Neural cell (in vitro differentiated cells): ENCODE data around the gene NRL. TPM values are rescaled to one million over a fixed set of nuclear protein-coding genes. Genes with fewer than 3 reads are reported as not detected.
A peak's percentile ranks its signal among the peaks of the same experiment; 100 is the strongest.

ENCODE experiments used
- H2AFZ ChIP-seq: fragments of 200-600, 300-800 bp; sonication (generic), shearing (Covaris generic); 2 replicates; pipeline ENCODE4 v1.6.0; 2014; ENCODE audit warnings: low read depth, mild to moderate bottlenecking, antibody characterized with exemption, low read length, moderate library complexity
- H3F3A ChIP-seq: fragments of 200-600 bp; shearing (Covaris generic); 2 replicates; pipeline ENCODE4 v1.6.1; 2016; ENCODE audit warnings: mild to moderate bottlenecking, moderate library complexity, mixed read lengths, antibody characterized with exemption, low read length; ENCODE audit not compliant: insufficient read depth, poor library complexity, severe bottlenecking
- H3K27ac ChIP-seq: fragments of 200-600, 300-800 bp; sonication (generic), shearing (Covaris generic); 2 replicates; pipeline ENCODE4 v1.5.1; 2014; ENCODE audit warnings: mild to moderate bottlenecking, low read length, moderate library complexity
- H3K27me3 ChIP-seq: fragments of 300-800, 200-600 bp; sonication (generic), shearing (Covaris generic); 2 replicates; pipeline ENCODE4 v1.6.0; 2014; ENCODE audit warnings: mild to moderate bottlenecking, low read depth, low read length, moderate library complexity; ENCODE audit not compliant: insufficient read depth
- H3K36me3 ChIP-seq: fragments of 300-800, 200-600 bp; sonication (generic), shearing (Covaris generic); 2 replicates; pipeline ENCODE4 v1.5.1; 2014; ENCODE audit warnings: mild to moderate bottlenecking, antibody characterized with exemption, low read length, moderate library complexity; ENCODE audit not compliant: insufficient read depth
- H3K4me2 ChIP-seq: fragments of 300-800, 200-600 bp; sonication (generic), shearing (Covaris generic); 2 replicates; pipeline ENCODE4 v1.6.0; 2014; ENCODE audit warnings: mild to moderate bottlenecking, low read length
- H3K4me3 ChIP-seq: fragments of 300-800, 200-600 bp; sonication (generic), shearing (Covaris generic); 2 replicates; pipeline ENCODE4 v1.5.1; 2014; ENCODE audit warnings: mild to moderate bottlenecking, low read length, moderate library complexity
- H3K79me2 ChIP-seq: fragments of 200-600 bp; shearing (Covaris generic); replicated peaks from 2 replicates; pipeline ENCODE4 v1.6.0; 2014; ENCODE audit warnings: mild to moderate bottlenecking, low read length, moderate library complexity; ENCODE audit not compliant: insufficient read depth
- H3K9ac ChIP-seq: fragments of 300-800, 200-600 bp; sonication (generic), shearing (Covaris generic); 2 replicates; pipeline ENCODE4 v1.6.1; 2016; ENCODE audit warnings: mild to moderate bottlenecking, low read length, mixed read lengths
- H3K9me2 ChIP-seq: fragments of 200-600 bp; shearing (Covaris generic); 2 replicates; pipeline ENCODE4 v1.6.1; 2016; ENCODE audit warnings: mild to moderate bottlenecking, low read length, mixed read lengths; ENCODE audit not compliant: insufficient read depth
- H3K9me3 ChIP-seq: fragments of 200-600, 300-800 bp; sonication (generic), shearing (Covaris generic); 2 replicates; pipeline ENCODE4 v1.6.1; 2016; ENCODE audit warnings: mild to moderate bottlenecking, mixed run types, low read length, moderate library complexity, mixed read lengths
- H4K20me1 ChIP-seq: fragments of 200-600 bp; shearing (Covaris generic); 2 replicates; pipeline ENCODE4 v1.6.1; 2016; ENCODE audit warnings: mild to moderate bottlenecking, mixed run types; ENCODE audit not compliant: insufficient read depth
- EP300 ChIP-seq: fragments of 450-650 bp; conservative IDR thresholded peaks from 2 replicates; pipeline ENCODE4 v1.6.1; 2014; ENCODE audit warnings: antibody characterized with exemption, mild to moderate bottlenecking, moderate library complexity; ENCODE audit not compliant: poor library complexity, severe bottlenecking
- EZH2 ChIP-seq: fragments of 200-600, 300-800 bp; shearing (Covaris generic), sonication (generic); IDR thresholded peaks from 2 replicates; pipeline ENCODE4 v1.6.1; 2014; ENCODE audit warnings: antibody characterized with exemption, low read length, borderline replicate concordance, mild to moderate bottlenecking; ENCODE audit not compliant: insufficient read depth, poor library complexity, severe bottlenecking
- MXI1 ChIP-seq: fragments of 450-650 bp; conservative IDR thresholded peaks from 2 replicates; pipeline ENCODE4 v1.6.1; 2014; ENCODE audit warnings: antibody characterized with exemption, mild to moderate bottlenecking; ENCODE audit not compliant: poor library complexity, severe bottlenecking
- POLR2AphosphoS5 ChIP-seq: IDR thresholded peaks from 2 replicates; pipeline ENCODE4 v1.6.1; 2012
- RAD21 ChIP-seq: fragments of 450-650 bp; conservative IDR thresholded peaks from 2 replicates; pipeline ENCODE4 v1.6.1; 2014; ENCODE audit warnings: antibody characterized with exemption, mild to moderate bottlenecking, moderate library complexity
- REST ChIP-seq: IDR thresholded peaks from 2 replicates; pipeline ENCODE4 v1.6.1; 2012; ENCODE audit warnings: borderline replicate concordance
- SMC3 ChIP-seq: fragments of 450-650 bp; conservative IDR thresholded peaks from 2 replicates; pipeline ENCODE4 v1.6.1; 2014; ENCODE audit warnings: antibody characterized with exemption, mild to moderate bottlenecking, moderate library complexity; ENCODE audit not compliant: poor library complexity
- TAF1 ChIP-seq: IDR thresholded peaks from 2 replicates; pipeline ENCODE4 v1.6.1; 2012; ENCODE audit warnings: low read depth
- polyA plus RNA-seq: library from polyadenylated mRNA; depleted of rRNA; stranded (reverse); fragments of >200 nt; gene quantifications from 2 replicates; pipeline ENCODE4 v1.2.3, GENCODE V29; 2014
- TF ChIP-seq, protein P1 (sequence below): fragments of 450-650 bp; IDR thresholded peaks from 2 replicates; pipeline ENCODE4 v1.5.1; 2014; ENCODE audit warnings: antibody characterized with exemption, mild to moderate bottlenecking, moderate library complexity; ENCODE audit not compliant: poor library complexity, severe bottlenecking

Gene NRL
- polyA plus RNA-seq, 1 donor from 2014 or later = 9.5 TPM

DNA sequence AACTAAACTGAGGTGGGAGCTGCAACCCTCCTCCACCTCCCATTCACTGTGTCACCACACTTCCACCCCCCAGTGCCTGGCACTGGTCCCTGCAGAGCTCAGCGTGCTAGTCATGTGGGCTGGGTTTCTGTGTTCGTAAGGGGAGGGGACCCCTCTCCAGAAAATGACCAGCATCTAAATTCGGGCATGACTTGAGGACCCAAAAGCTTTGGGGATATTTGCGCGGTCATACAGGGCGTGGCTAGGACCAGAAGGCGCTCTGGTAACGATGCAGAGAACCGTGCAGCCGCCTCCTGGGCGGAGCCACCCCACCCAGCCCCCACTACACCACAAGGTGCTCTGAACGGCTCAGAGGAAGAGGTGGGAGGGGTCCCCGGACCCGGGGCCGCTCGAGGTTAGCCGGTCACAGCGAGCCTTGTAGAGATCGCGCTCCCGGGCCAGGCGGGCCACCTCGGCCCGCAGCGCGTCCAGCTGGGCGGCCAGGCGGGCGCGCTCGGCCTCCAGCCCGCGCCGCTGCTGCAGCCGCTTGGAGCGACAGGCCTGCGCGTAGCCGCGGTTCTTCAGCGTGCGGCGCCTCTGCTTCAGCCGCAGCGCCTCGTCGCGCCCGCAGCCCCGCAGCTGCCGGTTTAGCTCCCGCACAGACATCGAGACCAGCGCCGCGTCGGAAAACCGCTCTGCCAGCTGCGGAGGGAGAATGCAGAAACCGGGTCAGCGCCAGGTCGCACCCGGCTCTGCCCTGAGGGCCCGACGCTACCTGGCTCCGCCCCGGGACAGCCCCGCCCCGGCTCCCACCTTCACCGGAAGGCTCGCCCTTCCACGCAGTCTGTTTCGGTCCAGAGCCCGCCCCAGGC is 33.6 kb downstream of the NRL start:
- Histone ChIP-seq H4K20me1 (no peaks in the 10 kb centered on the region), H3K79me2 (no peaks in the 10 kb centered on the region), H2AFZ (peak overlapping the region; percentile 54), H3K9ac (peak overlapping the region; percentile 71), H3K27ac (peak overlapping the region; percentile 79), H3K27me3 (no peaks in the 10 kb centered on the region), H3K9me3 (no peaks in the 10 kb centered on the region), H3K9me2 (no peaks in the 10 kb centered on the region), H3K36me3 (no peaks in the 10 kb centered on the region), H3K4me3 (peak overlapping the region; percentile 68), H3F3A (peaks cover 3% of the 10 kb centered on the region), H3K4me2 (peak overlapping the region; percentile 77)
- TF ChIP-seq EP300 (no peak), EZH2 (no peak), POLR2AphosphoS5 (peak; percentile 38), RAD21 (peak; percentile 37), TAF1 (no peak), REST (peak; percentile 52), MXI1 (peak; percentile 57), SMC3 (peak; percentile 32)
- TF ChIP-seq, protein P1, sequence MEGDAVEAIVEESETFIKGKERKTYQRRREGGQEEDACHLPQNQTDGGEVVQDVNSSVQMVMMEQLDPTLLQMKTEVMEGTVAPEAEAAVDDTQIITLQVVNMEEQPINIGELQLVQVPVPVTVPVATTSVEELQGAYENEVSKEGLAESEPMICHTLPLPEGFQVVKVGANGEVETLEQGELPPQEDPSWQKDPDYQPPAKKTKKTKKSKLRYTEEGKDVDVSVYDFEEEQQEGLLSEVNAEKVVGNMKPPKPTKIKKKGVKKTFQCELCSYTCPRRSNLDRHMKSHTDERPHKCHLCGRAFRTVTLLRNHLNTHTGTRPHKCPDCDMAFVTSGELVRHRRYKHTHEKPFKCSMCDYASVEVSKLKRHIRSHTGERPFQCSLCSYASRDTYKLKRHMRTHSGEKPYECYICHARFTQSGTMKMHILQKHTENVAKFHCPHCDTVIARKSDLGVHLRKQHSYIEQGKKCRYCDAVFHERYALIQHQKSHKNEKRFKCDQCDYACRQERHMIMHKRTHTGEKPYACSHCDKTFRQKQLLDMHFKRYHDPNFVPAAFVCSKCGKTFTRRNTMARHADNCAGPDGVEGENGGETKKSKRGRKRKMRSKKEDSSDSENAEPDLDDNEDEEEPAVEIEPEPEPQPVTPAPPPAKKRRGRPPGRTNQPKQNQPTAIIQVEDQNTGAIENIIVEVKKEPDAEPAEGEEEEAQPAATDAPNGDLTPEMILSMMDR = no peak

GRCh38 chr14:24080142-24080530 is 34.6 kb downstream of the NRL start:
- H3K9me3 ChIP-seq = no peaks in the 10 kb centered on the region
- H2AFZ ChIP-seq = no peak overlapping the region
- peaks cover 3% of the 10 kb centered on the region for H3F3A ChIP-seq
- H3K36me3 ChIP-seq = no peaks in the 10 kb centered on the region
- no peaks in the 10 kb centered on the region for H4K20me1 ChIP-seq
- no peaks in the 10 kb centered on the region for H3K79me2 ChIP-seq
- no peaks in the 10 kb centered on the region for H3K9me2 ChIP-seq
- H3K27ac ChIP-seq = peak overlapping the region; percentile 79
- TF ChIP-seq MXI1 (no peak), POLR2AphosphoS5 (no peak), RAD21 (no peak), EP300 (no peak), EZH2 (no peak), REST (no peak), SMC3 (no peak), TAF1 (no peak)
- TF ChIP-seq, protein P1 = no peak
- H3K27me3 ChIP-seq = no peaks in the 10 kb centered on the region
- peak overlapping the region; percentile 68 for H3K4me3 ChIP-seq
- peak overlapping the region; percentile 71 for H3K9ac ChIP-seq
- H3K4me2 ChIP-seq = peak overlapping the region; percentile 77
